ENCODE results near the gene ST6GALNAC3. TPM values are rescaled to one million over a fixed set of nuclear protein-coding genes. Genes with fewer than 3 reads are reported as not detected.

ST6GALNAC3 gene
- polyA plus RNA-seq, 1 experiment: 0.05 TPM

DNA sequence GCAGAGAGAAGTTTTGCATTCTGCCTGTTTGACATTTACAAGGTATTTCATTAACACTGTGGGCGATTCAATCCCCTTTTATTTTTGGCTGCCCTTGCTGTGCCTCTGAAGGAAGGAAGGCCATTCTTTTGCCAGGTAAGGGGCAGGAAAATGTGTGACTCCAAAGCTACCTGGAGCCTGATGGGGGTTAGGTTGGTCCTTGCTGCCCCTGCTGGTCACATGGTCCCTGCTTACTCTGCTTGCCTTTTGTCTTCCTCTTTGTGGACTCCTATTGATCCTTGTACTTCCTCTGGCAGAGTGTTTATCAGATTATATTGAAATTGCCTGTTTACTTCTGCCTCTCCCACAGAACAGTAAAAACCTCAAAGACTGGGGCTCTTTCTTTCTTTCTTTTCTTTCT is 65.7 kb downstream of the ST6GALNAC3 start:
- no peak overlapping the region for H3K4me3 ChIP-seq (ENCODE audit: low read depth, low read length)
- no peaks in the 10 kb centered on the region; the same call in 1 of the 2 replicates for H3K27me3 ChIP-seq (ENCODE audit: control insufficient read depth, insufficient read depth, low read length)
- ChIA-PET CTCF (interaction anchor here (1.4 kb wide), 1 partner anchor 14 kb away, joined by 4 read pairs; no protein-coding TSS in a partner anchor), POLR2A (interaction anchor here (0.6 kb wide), 1 partner anchor 752 kb away, joined by 5 read pairs; no protein-coding TSS in a partner anchor)
- no peaks in the 10 kb centered on the region for H3K36me3 ChIP-seq (ENCODE audit: control insufficient read depth, insufficient read depth, low read length)
- TF ChIP-seq, protein P1, sequence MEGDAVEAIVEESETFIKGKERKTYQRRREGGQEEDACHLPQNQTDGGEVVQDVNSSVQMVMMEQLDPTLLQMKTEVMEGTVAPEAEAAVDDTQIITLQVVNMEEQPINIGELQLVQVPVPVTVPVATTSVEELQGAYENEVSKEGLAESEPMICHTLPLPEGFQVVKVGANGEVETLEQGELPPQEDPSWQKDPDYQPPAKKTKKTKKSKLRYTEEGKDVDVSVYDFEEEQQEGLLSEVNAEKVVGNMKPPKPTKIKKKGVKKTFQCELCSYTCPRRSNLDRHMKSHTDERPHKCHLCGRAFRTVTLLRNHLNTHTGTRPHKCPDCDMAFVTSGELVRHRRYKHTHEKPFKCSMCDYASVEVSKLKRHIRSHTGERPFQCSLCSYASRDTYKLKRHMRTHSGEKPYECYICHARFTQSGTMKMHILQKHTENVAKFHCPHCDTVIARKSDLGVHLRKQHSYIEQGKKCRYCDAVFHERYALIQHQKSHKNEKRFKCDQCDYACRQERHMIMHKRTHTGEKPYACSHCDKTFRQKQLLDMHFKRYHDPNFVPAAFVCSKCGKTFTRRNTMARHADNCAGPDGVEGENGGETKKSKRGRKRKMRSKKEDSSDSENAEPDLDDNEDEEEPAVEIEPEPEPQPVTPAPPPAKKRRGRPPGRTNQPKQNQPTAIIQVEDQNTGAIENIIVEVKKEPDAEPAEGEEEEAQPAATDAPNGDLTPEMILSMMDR (IDR thresholded peaks at IDR 0.05; ENCODE audit: insufficient read depth, low read depth, low read length): no peak
- DNase-seq (ENCODE audit: low read depth): no peak

DNA sequence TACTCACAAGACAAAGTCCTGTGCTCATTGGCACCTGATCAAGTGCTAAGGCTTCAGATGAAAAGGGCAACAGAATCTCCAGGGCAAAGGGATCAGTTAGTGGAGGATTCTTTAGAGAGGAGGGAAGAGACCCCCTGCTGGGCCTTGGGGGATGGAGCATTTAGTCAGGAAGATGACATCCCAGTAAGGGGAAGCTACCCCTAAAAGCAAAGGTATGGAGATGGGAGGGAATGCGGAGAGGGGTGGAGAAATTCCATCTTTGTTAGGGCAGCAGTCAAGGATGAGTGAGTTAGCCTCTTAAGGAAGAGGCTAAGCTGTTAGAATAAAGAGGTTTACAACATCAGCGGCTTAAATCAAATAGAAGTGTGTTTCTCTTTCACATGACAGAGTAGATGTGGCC is 67.4 kb downstream of the ST6GALNAC3 start:
- H3K36me3 ChIP-seq (ENCODE audit: control insufficient read depth, insufficient read depth, low read length): no peaks in the 10 kb centered on the region
- H3K4me3 ChIP-seq (ENCODE audit: low read depth, low read length): no peak overlapping the region
- DNase-seq (ENCODE audit: low read depth): no peak
- TF ChIP-seq, protein P1 (IDR thresholded peaks at IDR 0.05; ENCODE audit: insufficient read depth, low read depth, low read length): no peak
- ChIA-PET CTCF (no interaction called here), POLR2A (no interaction called here)
- no peaks in the 10 kb centered on the region; the same call in 1 of the 2 replicates for H3K27me3 ChIP-seq (ENCODE audit: control insufficient read depth, insufficient read depth, low read length)

DNA sequence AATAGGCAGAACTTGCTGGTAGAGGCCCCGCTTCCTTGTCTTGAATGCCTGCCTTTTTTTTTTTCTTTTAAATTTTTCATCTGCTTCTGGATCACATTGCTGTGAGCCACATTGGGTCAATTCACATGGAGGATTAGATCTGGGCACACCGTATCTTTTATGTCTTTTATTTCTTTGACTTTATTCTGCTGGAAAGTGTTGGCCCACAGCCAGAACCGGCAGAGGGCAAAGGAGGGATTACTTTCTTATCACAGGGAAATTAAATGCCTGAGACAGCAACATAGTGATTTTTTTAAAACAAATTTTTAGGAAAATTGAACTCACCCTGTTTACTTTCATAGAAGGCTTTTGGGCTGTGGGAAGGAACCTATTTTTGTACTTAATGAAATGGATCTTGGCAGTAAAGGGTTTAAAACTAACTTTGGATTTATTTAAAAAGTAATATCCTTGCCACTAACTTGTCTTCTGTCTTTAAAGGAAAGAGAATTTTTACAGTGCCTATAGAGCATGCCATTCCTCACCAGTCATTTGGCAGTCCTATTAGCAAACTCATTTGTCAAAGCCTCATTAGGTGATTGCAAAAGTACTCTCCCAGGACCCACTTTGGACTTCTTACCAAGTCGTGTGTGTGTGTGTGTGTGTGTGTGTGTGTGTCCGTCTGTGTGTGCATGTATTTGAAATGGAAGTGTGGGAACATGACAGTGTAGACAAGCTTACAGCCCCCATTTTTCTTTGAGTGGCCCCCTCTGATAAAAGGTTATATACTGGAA is 68.4 kb downstream of the ST6GALNAC3 start:
- Histone ChIP-seq H3K36me3 (ENCODE audit: control insufficient read depth, insufficient read depth, low read length) (no peaks in the 10 kb centered on the region), H3K4me3 (ENCODE audit: low read depth, low read length) (no peak overlapping the region), H3K27me3 (ENCODE audit: control insufficient read depth, insufficient read depth, low read length) (no peaks in the 10 kb centered on the region; the same call in 1 of the 2 replicates)
- POLR2A ChIA-PET: no interaction called here
- no peak for DNase-seq (ENCODE audit: low read depth)
- CTCF ChIA-PET: no interaction called here
- TF ChIP-seq, protein P1 (IDR thresholded peaks at IDR 0.05; ENCODE audit: insufficient read depth, low read depth, low read length): no peak

- CTCF ChIA-PET: no interaction called here
- no peak for DNase-seq (ENCODE audit: low read depth)
- POLR2A ChIA-PET: no interaction called here
- TF ChIP-seq, protein P1 (IDR thresholded peaks at IDR 0.05; ENCODE audit: insufficient read depth, low read depth, low read length): no peak
- Histone ChIP-seq H3K4me3 (ENCODE audit: low read depth, low read length) (no peak overlapping the region), H3K27me3 (ENCODE audit: control insufficient read depth, insufficient read depth, low read length) (no peaks in the 10 kb centered on the region; the same call in 1 of the 2 replicates), H3K36me3 (ENCODE audit: control insufficient read depth, insufficient read depth, low read length) (no peaks in the 10 kb centered on the region)
Observed at GRCh38 chr1:76144247-76144646, 69.7 kb downstream of the ST6GALNAC3 start.

DNA sequence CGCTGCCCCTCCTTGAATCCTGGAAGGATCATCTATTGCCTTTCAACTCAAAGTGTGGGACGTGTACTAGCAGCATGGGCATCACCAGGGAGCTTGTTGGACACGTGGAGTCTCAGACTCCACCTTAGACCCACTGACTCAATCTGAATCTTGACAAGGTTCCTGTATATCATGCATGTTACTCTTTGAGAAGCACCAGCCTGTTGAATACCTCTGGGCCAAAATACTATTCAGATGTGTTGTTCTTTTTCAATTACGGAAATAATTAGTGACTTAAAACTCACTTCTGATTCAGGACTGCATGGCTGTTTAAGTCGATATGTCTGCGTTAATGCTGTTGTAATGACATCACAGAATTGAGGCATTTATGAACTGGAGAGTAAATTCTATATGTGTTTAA is 70.8 kb downstream of the ST6GALNAC3 start:
- CTCF ChIA-PET: no interaction called here

More for the DNA sequence above, 70.8 kb downstream of the ST6GALNAC3 start:
- POLR2A ChIA-PET: no interaction called here
- TF ChIP-seq, protein P1 (IDR thresholded peaks at IDR 0.05; ENCODE audit: insufficient read depth, low read depth, low read length): no peak
- no peak overlapping the region for H3K4me3 ChIP-seq (ENCODE audit: low read depth, low read length)
- no peak for DNase-seq (ENCODE audit: low read depth)
- no peaks in the 10 kb centered on the region; the same call in 1 of the 2 replicates for H3K27me3 ChIP-seq (ENCODE audit: control insufficient read depth, insufficient read depth, low read length)
- no peaks in the 10 kb centered on the region for H3K36me3 ChIP-seq (ENCODE audit: control insufficient read depth, insufficient read depth, low read length)
